HepG2 (cell line): ENCODE measurements around the gene INF2. TPM values are rescaled to one million over a fixed set of nuclear protein-coding genes. Genes with fewer than 3 reads are reported as not detected.
A peak's percentile ranks its signal among the peaks of the same experiment; 100 is the strongest.

Experiments
- ATF7-NPFF ChIP-seq: sonication (generic); formaldehyde crosslinking; IDR thresholded peaks from 2 replicates; pipeline ENCODE4 v1.8.1; 2023; ENCODE audit warnings: mild to moderate bottlenecking, low read depth, missing genetic modification reagents, moderate library complexity
- CENPT ChIP-seq: sonication (generic); formaldehyde crosslinking; IDR thresholded peaks from 2 replicates; pipeline ENCODE4 v1.8.0; 2022; ENCODE audit warnings: low read depth, mild to moderate bottlenecking, moderate library complexity, missing genetic modification reagents
- HNRNPL ChIP-seq: fragments of 200-400 bp; formaldehyde crosslinking; IDR thresholded peaks from 2 replicates; pipeline ENCODE4 v1.6.1; 2017; ENCODE audit warnings: mild to moderate bottlenecking, low read depth, low read length
- MTA1 ChIP-seq: sonication (generic); formaldehyde crosslinking; IDR thresholded peaks from 2 replicates; pipeline ENCODE4 v1.4.0; 2020; ENCODE audit warnings: missing genetic modification reagents, mild to moderate bottlenecking, borderline replicate concordance
- NCOA2 ChIP-seq: sonication (generic); formaldehyde crosslinking; IDR thresholded peaks from 2 replicates; pipeline ENCODE4 v1.8.0; 2022; ENCODE audit warnings: inconsistent platforms
- NCOA5 ChIP-seq: sonication (generic); formaldehyde crosslinking; IDR thresholded peaks from 2 replicates; pipeline ENCODE4 v1.4.0; 2020; ENCODE audit warnings: missing genetic modification reagents
- PRPF4 ChIP-seq: fragments of 200-400 bp; formaldehyde crosslinking; IDR thresholded peaks from 2 replicates; pipeline ENCODE4 v1.6.1; 2016; ENCODE audit warnings: low read length, low read depth; ENCODE audit not compliant: poor library complexity, severe bottlenecking
- STAG1 ChIP-seq: sonication (generic); formaldehyde crosslinking; IDR thresholded peaks from 2 replicates; pipeline ENCODE4 v1.4.0; 2020; ENCODE audit warnings: missing genetic modification reagents
- STAT5B ChIP-seq: sonication (generic); formaldehyde crosslinking; IDR thresholded peaks from 2 replicates; pipeline ENCODE4 v1.4.0; 2020; ENCODE audit warnings: missing genetic modification reagents
- ZMYM3 ChIP-seq: sonication (generic); formaldehyde crosslinking; IDR thresholded peaks from 2 replicates; pipeline ENCODE4 v1.5.1; 2020; ENCODE audit warnings: mild to moderate bottlenecking, missing genetic modification reagents
- ZNF12 ChIP-seq: sonication (generic); formaldehyde crosslinking; IDR thresholded peaks from 2 replicates; pipeline ENCODE4 v1.5.0; 2020; ENCODE audit warnings: missing genetic modification reagents
- ZNF264 ChIP-seq: sonication (generic); formaldehyde crosslinking; IDR thresholded peaks from 2 replicates; pipeline ENCODE4 v1.4.0; 2020; ENCODE audit warnings: missing genetic modification reagents
- ZNF570 ChIP-seq: sonication (generic); formaldehyde crosslinking; IDR thresholded peaks from 2 replicates; pipeline ENCODE4 v1.4.0; 2020; ENCODE audit warnings: mild to moderate bottlenecking, missing genetic modification reagents, borderline replicate concordance
- ZNF629 ChIP-seq: sonication (generic); formaldehyde crosslinking; conservative IDR thresholded peaks from 2 replicates; pipeline ENCODE4 v1.5.0; 2020; ENCODE audit warnings: missing genetic modification reagents
- ZNF660 ChIP-seq: sonication (generic); formaldehyde crosslinking; IDR thresholded peaks from 2 replicates; pipeline ENCODE4 v1.5.1; 2020; ENCODE audit warnings: mild to moderate bottlenecking, low read depth, missing genetic modification reagents, borderline replicate concordance
- ZNF776 ChIP-seq: sonication (generic); formaldehyde crosslinking; IDR thresholded peaks from 2 replicates; pipeline ENCODE4 v1.4.0; 2020; ENCODE audit warnings: mild to moderate bottlenecking, missing genetic modification reagents
- polyA plus RNA-seq, 8 experiments: library from polyadenylated mRNA; depleted of rRNA in 3 of 8; stranded (reverse) in 7 of 8; unstranded in 1 of 8; fragments of >200 nt; fragmentation: Illumina TruSeq in 4 of 8; extraction: Trizol in 4 of 8; gene quantifications; 2 replicates each; pipeline versions ENCODE4 v1.2.1 to v1.2.3, GENCODE V29; 2011 to 2016; ENCODE audit warnings: low read depth in 4 of 8, missing spikeins in 1 of 8, mixed read lengths in 1 of 8; ENCODE audit not compliant: insufficient read depth in 1 of 8
- total RNA-seq, 5 experiments: library from RNA; depleted of rRNA; stranded (reverse); fragments of >200 nt; fragmentation: Illumina TruSeq; extraction: Trizol; gene quantifications; 2 replicates each; pipeline ENCODE4 v1.2.3, GENCODE V29; 2016; ENCODE audit warnings: low read depth in 1 of 5
- TF ChIP-seq, protein P1 (sequence below), 2 experiments: sonication (generic) in 1 of 2; formaldehyde crosslinking in 1 of 2; IDR thresholded peaks; 2 replicates each; pipeline versions ENCODE4 v1.6.1 to v1.9.0; 2014 to 2022; ENCODE audit warnings: antibody characterized with exemption in 1 of 2, borderline replicate concordance in 1 of 2, inconsistent platforms in 1 of 2, low read depth in 1 of 2, missing genetic modification reagents in 1 of 2
- TF ChIP-seq, protein P2 (sequence below): sonication (generic); formaldehyde crosslinking; IDR thresholded peaks from 2 replicates; pipeline ENCODE4 v1.4.0; 2020; ENCODE audit warnings: missing genetic modification reagents
- TF ChIP-seq, protein P3 (sequence below): sonication (generic); formaldehyde crosslinking; IDR thresholded peaks from 2 replicates; pipeline ENCODE4 v1.5.0; 2020; ENCODE audit warnings: missing genetic modification reagents, mild to moderate bottlenecking, borderline replicate concordance

Gene INF2
- total and polyA plus RNA-seq, 2 of the 13 experiments (the other 11 are each of a cell fraction or from before 2014, with no cell fraction given) = 16.4 to 26.4 TPM

DNA sequence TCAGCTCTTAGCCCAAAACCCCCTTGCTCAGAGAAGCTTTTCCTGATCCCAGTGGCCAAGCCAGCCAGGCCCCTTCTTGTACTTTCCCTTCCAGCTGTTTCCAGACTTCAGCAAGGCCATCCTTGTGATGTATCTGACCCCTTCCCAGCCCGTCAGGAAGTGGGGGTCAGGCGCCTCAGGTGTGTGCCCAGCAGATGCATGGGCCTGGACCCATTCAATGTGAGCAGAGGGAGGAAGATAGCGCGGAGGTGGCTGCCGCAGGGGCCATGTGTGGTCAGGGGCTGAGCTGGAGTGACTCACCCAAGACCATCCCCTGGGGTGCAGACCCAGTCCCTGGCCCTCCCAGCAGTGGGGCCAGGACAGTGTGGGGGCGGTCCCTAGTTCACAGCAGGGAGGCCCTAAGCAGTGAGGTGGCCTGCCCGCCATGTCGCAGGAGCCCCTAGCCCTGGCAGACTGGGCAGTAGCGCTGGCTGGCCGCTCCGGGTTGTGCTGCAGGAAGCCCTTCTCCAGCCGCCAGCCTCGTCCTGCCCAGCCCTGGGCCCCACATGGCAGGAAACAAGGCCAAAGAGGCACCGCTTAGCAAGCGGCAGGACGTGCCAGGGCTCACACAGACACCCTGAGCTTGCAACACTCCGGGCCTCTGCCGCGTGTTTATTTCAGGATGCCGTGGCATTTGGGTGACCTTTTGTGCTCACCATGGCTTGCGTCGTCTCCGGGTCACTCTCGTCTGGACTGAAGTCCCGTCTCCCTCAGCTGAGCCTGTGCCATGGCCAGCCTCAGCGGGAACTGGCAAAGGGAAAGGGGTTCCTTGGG lies 46.6 kb downstream of the INF2 start (continued):
- TF ChIP-seq HNRNPL (peak; percentile 100), PRPF4 (no peak), STAG1 (CRISPR knock-in tag) (no peak), ZMYM3 (CRISPR knock-in tag) (no peak; the same call in none of the 2 replicates), ATF7-NPFF (CRISPR knock-in tag) (peak; percentile 90; the same call in 1 of the 2 replicates), ZNF264 (CRISPR knock-in tag) (no peak), STAT5B (CRISPR knock-in tag) (peak; percentile 14; the same call in 1 of the 2 replicates), MTA1 (CRISPR knock-in tag) (peak; percentile 92), ZNF660 (CRISPR knock-in tag) (no peak), CENPT (CRISPR knock-in tag) (0 out of 2 replicates have a peak, but pooled peaks have one; percentile 76), NCOA5 (CRISPR knock-in tag) (no peak), ZNF570 (CRISPR knock-in tag) (no peak), ZNF629 (CRISPR knock-in tag) (0 out of 2 replicates have a peak, but pooled peaks have one; percentile 36), NCOA2 (CRISPR knock-in tag) (peak; percentile 46; the same call in 1 of the 2 replicates), ZNF776 (CRISPR knock-in tag) (peak; percentile 41; the same call in 1 of the 2 replicates), ZNF12 (CRISPR knock-in tag) (no peak)
- TF ChIP-seq, protein P1, sequence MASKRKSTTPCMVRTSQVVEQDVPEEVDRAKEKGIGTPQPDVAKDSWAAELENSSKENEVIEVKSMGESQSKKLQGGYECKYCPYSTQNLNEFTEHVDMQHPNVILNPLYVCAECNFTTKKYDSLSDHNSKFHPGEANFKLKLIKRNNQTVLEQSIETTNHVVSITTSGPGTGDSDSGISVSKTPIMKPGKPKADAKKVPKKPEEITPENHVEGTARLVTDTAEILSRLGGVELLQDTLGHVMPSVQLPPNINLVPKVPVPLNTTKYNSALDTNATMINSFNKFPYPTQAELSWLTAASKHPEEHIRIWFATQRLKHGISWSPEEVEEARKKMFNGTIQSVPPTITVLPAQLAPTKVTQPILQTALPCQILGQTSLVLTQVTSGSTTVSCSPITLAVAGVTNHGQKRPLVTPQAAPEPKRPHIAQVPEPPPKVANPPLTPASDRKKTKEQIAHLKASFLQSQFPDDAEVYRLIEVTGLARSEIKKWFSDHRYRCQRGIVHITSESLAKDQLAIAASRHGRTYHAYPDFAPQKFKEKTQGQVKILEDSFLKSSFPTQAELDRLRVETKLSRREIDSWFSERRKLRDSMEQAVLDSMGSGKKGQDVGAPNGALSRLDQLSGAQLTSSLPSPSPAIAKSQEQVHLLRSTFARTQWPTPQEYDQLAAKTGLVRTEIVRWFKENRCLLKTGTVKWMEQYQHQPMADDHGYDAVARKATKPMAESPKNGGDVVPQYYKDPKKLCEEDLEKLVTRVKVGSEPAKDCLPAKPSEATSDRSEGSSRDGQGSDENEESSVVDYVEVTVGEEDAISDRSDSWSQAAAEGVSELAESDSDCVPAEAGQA (IDR thresholded peaks at IDR 0.05; ENCODE audit: low read depth) = peak; percentile 74
- TF ChIP-seq, protein P1 (CRISPR knock-in tag; IDR thresholded peaks at IDR 0.05; ENCODE audit: borderline replicate concordance) = no peak
- TF ChIP-seq, protein P2, sequence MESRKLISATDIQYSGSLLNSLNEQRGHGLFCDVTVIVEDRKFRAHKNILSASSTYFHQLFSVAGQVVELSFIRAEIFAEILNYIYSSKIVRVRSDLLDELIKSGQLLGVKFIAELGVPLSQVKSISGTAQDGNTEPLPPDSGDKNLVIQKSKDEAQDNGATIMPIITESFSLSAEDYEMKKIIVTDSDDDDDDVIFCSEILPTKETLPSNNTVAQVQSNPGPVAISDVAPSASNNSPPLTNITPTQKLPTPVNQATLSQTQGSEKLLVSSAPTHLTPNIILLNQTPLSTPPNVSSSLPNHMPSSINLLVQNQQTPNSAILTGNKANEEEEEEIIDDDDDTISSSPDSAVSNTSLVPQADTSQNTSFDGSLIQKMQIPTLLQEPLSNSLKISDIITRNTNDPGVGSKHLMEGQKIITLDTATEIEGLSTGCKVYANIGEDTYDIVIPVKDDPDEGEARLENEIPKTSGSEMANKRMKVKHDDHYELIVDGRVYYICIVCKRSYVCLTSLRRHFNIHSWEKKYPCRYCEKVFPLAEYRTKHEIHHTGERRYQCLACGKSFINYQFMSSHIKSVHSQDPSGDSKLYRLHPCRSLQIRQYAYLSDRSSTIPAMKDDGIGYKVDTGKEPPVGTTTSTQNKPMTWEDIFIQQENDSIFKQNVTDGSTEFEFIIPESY = peak; percentile 94
- TF ChIP-seq, protein P3, sequence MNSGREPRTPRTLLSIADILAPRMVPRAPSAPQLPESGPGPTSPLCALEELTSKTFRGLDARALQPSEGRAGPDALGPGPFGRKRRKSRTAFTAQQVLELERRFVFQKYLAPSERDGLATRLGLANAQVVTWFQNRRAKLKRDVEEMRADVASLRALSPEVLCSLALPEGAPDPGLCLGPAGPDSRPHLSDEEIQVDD = no peak; the same call in 1 of the 2 replicates
